OCI-LY7 (cell line): ENCODE results near the gene ELMO1. TPM values are rescaled to one million over a fixed set of nuclear protein-coding genes. Genes with fewer than 3 reads are reported as not detected.
A peak's percentile ranks its signal among the peaks of the same experiment; 100 is the strongest.

ENCODE experiments used
- BruUV-seq: library from RNA; stranded (reverse); fragments of 400-500 nt; replicated peaks from 2 replicates; lab custom pipeline; 2021; lab: Mats Ljungman, UMichigan
- CTCF ChIA-PET: fragments of 300-600 bp; sonication (Branson Sonifier 250); formaldehyde crosslinking; loops from one replicate; lab custom pipeline; 2022; ENCODE audit warnings: antibody characterized with exemption; ENCODE audit not compliant: unreplicated experiment; lab: Charles Lee
- POLR2A ChIA-PET: fragments of 300-600 bp; sonication (Branson Sonifier 250); formaldehyde crosslinking; loops from one replicate; lab custom pipeline; 2022; ENCODE audit warnings: antibody characterized with exemption; lab: Charles Lee
- DNase-seq: peaks from one replicate; pipeline ENCODE4 v3.0.0-alpha.2; 2015; ENCODE audit warnings: low spot score
- H2AFZ ChIP-seq: fragments of 200-600 bp; sonication (generic), shearing (Covaris generic); 2 replicates; pipeline ENCODE4 v1.6.1; 2014; ENCODE audit warnings: mild to moderate bottlenecking, antibody characterized with exemption, low read length, moderate library complexity
- H3K27ac ChIP-seq: fragments of 200-600 bp; sonication (generic); 2 replicates; pipeline ENCODE4 v1.5.1; 2014; ENCODE audit warnings: mixed run types, low read depth, mild to moderate bottlenecking, moderate library complexity, low read length, inconsistent platforms; ENCODE audit not compliant: poor library complexity, severe bottlenecking
- H3K36me3 ChIP-seq: fragments of 200-600 bp; sonication (generic); 2 replicates; pipeline ENCODE4 v1.6.1; 2014; ENCODE audit warnings: mild to moderate bottlenecking, antibody characterized with exemption, low read length, moderate library complexity, mixed read lengths; ENCODE audit not compliant: insufficient read depth
- H3K4me1 ChIP-seq: fragments of 200-600 bp; sonication (generic); 2 replicates; pipeline ENCODE4 v1.5.1; 2014; ENCODE audit warnings: mild to moderate bottlenecking, low read length; ENCODE audit not compliant: insufficient read depth, poor library complexity, severe bottlenecking
- H3K4me2 ChIP-seq: fragments of 200-600 bp; sonication (generic); 2 replicates; pipeline ENCODE4 v1.6.1; 2014; ENCODE audit warnings: mild to moderate bottlenecking, low read length
- H3K4me3 ChIP-seq: fragments of 200-600 bp; sonication (generic); 2 replicates; pipeline ENCODE4 v1.5.1; 2014; ENCODE audit warnings: mild to moderate bottlenecking, low read depth, low read length; ENCODE audit not compliant: poor library complexity, severe bottlenecking
- H3K79me2 ChIP-seq: fragments of 200-600 bp; sonication (generic); 2 replicates; pipeline ENCODE4 v1.6.1; 2016; ENCODE audit warnings: low read depth, mild to moderate bottlenecking, low read length, moderate library complexity, mixed read lengths; ENCODE audit not compliant: insufficient read depth
- H3K9me2 ChIP-seq: fragments of 200-600 bp; sonication (generic); 2 replicates; pipeline ENCODE4 v1.6.1; 2016; ENCODE audit warnings: mild to moderate bottlenecking, low read length, mixed read lengths; ENCODE audit not compliant: insufficient read depth
- H3K9me3 ChIP-seq: fragments of 200-600 bp; sonication (generic); 2 replicates; pipeline ENCODE4 v1.6.1; 2014; ENCODE audit warnings: mild to moderate bottlenecking, mixed run types, low read length, mixed read lengths
- H4K20me1 ChIP-seq: fragments of 200-600 bp; sonication (generic); 2 replicates; pipeline ENCODE4 v1.6.1; 2014; ENCODE audit warnings: mild to moderate bottlenecking, antibody characterized with exemption, low read length, moderate library complexity, mixed read lengths; ENCODE audit not compliant: insufficient read depth
- CTCF ChIP-seq: fragments of 200-600 bp; sonication (generic); conservative IDR thresholded peaks from 2 replicates; pipeline ENCODE4 v1.5.1; 2014; ENCODE audit warnings: mild to moderate bottlenecking, antibody characterized with exemption, low read length, moderate library complexity, mixed read lengths
- EZH2phosphoT487 ChIP-seq: fragments of 200-600 bp; sonication (generic); IDR thresholded peaks from 2 replicates; pipeline ENCODE4 v1.6.1; 2018; ENCODE audit warnings: low read depth, borderline replicate concordance, mild to moderate bottlenecking, mixed run types, antibody characterized with exemption, low read length, moderate library complexity, mixed read lengths
- intact Hi-C: fragments of 100-400 bp; cut with micrococcal nuclease; formaldehyde crosslinking; loops from one replicate; pipeline ENCODE4 v1.10.0; 2022; ENCODE audit not compliant: unreplicated experiment
- total RNA-seq, 2 experiments: library from RNA; depleted of rRNA in 1 of 2; stranded (reverse); fragments of >200 nt in 1 of 2; shearing (Covaris generic) in 1 of 2; gene quantifications; 2 replicates each; pipeline ENCODE4 v1.2.3, GENCODE V29; 2014 to 2022

Gene ELMO1
- total RNA-seq, 2 experiments from 2014 or later = 101 to 103 TPM

- no peaks in the 10 kb centered on the region; the same call in 1 of the 2 replicates for H4K20me1 ChIP-seq
Measured at GRCh38 chr7:36942541-36942940, 506.1 kb downstream of the ELMO1 start.

GRCh38 chr7:36942025-36942424, 506.6 kb downstream of the ELMO1 start:
- Histone ChIP-seq H3K79me2 (no peaks in the 10 kb centered on the region), H4K20me1 (no peaks in the 10 kb centered on the region; the same call in 1 of the 2 replicates), H3K9me3 (0 out of 2 replicates have a peak, but pooled peaks cover 15% of the 10 kb centered on the region), H3K27ac (no peak overlapping the region), H3K9me2 (no peaks in the 10 kb centered on the region), H3K4me2 (peak overlapping the region; percentile 20; the same call in 1 of the 2 replicates), H3K36me3 (peaks cover 20% of the 10 kb centered on the region), H2AFZ (no peak overlapping the region), H3K4me3 (no peak overlapping the region), H3K4me1 (peaks cover 31% of the 10 kb centered on the region)
- intact Hi-C loops = no loop called here
- ChIA-PET CTCF (no interaction called here), POLR2A (interaction anchor here (1.3 to 1.9 kb wide), 2 partner anchors 11 to 12 kb away, joined by 4 to 5 read pairs; no protein-coding TSS in a partner anchor)
- BruUV-seq = no TSS peak
- DNase-seq = peak; percentile 26
- TF ChIP-seq CTCF (no peak), EZH2phosphoT487 (no peak)

More at GRCh38 chr7:36942541-36942940, 506.1 kb downstream of the ELMO1 start:
- TF ChIP-seq CTCF = no peak
- no peak for TF ChIP-seq EZH2phosphoT487
- no TSS peak for BruUV-seq
- no peaks in the 10 kb centered on the region for H3K9me2 ChIP-seq
- POLR2A ChIA-PET = interaction anchor here (1.9 kb wide), 1 partner anchor 13 kb away, joined by 5 read pairs; no protein-coding TSS in a partner anchor
- H3K4me1 ChIP-seq = peaks cover 31% of the 10 kb centered on the region
- no peak for DNase-seq
- peaks cover 15% of the 10 kb centered on the region for H3K36me3 ChIP-seq
- CTCF ChIA-PET = no interaction called here
- H2AFZ ChIP-seq = no peak overlapping the region
- no peaks in the 10 kb centered on the region for H3K79me2 ChIP-seq
- H3K4me2 ChIP-seq = peak overlapping the region; percentile 20; the same call in 1 of the 2 replicates
- no peak overlapping the region for H3K27ac ChIP-seq
- H3K9me3 ChIP-seq = 0 out of 2 replicates have a peak, but pooled peaks cover 12% of the 10 kb centered on the region
- no peak overlapping the region for H3K4me3 ChIP-seq
- intact Hi-C loops = no loop called here

GRCh38 chr7:36941359-36941758, 507.3 kb downstream of the ELMO1 start:
- no peaks in the 10 kb centered on the region for H4K20me1 ChIP-seq
- POLR2A ChIA-PET = interaction anchor here (1.3 kb wide), 1 partner anchor 12 kb away, joined by 4 read pairs; no protein-coding TSS in a partner anchor
- H3K27ac ChIP-seq = no peak overlapping the region

More at GRCh38 chr7:36941359-36941758, 507.3 kb downstream of the ELMO1 start:
- H3K79me2 ChIP-seq = no peaks in the 10 kb centered on the region
- 0 out of 2 replicates have a peak, but pooled peaks cover 15% of the 10 kb centered on the region for H3K9me3 ChIP-seq
- BruUV-seq = no TSS peak
- no peak for TF ChIP-seq CTCF
- no peak for TF ChIP-seq EZH2phosphoT487
- no peak overlapping the region for H3K4me3 ChIP-seq
- no peak overlapping the region for H3K4me2 ChIP-seq
- no peak overlapping the region for H2AFZ ChIP-seq
- intact Hi-C loops = no loop called here
- peaks cover 31% of the 10 kb centered on the region for H3K4me1 ChIP-seq
- no peaks in the 10 kb centered on the region for H3K9me2 ChIP-seq
- no peak for DNase-seq
- CTCF ChIA-PET = no interaction called here
- H3K36me3 ChIP-seq = peaks cover 22% of the 10 kb centered on the region
